ENCODE results near the gene SLMAP.
A peak's percentile ranks its signal among the peaks of the same experiment; 100 is the strongest.

SLMAP gene, protein sequence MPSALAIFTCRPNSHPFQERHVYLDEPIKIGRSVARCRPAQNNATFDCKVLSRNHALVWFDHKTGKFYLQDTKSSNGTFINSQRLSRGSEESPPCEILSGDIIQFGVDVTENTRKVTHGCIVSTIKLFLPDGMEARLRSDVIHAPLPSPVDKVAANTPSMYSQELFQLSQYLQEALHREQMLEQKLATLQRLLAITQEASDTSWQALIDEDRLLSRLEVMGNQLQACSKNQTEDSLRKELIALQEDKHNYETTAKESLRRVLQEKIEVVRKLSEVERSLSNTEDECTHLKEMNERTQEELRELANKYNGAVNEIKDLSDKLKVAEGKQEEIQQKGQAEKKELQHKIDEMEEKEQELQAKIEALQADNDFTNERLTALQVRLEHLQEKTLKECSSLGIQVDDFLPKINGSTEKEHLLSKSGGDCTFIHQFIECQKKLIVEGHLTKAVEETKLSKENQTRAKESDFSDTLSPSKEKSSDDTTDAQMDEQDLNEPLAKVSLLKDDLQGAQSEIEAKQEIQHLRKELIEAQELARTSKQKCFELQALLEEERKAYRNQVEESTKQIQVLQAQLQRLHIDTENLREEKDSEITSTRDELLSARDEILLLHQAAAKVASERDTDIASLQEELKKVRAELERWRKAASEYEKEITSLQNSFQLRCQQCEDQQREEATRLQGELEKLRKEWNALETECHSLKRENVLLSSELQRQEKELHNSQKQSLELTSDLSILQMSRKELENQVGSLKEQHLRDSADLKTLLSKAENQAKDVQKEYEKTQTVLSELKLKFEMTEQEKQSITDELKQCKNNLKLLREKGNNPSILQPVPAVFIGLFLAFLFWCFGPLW

DNA sequence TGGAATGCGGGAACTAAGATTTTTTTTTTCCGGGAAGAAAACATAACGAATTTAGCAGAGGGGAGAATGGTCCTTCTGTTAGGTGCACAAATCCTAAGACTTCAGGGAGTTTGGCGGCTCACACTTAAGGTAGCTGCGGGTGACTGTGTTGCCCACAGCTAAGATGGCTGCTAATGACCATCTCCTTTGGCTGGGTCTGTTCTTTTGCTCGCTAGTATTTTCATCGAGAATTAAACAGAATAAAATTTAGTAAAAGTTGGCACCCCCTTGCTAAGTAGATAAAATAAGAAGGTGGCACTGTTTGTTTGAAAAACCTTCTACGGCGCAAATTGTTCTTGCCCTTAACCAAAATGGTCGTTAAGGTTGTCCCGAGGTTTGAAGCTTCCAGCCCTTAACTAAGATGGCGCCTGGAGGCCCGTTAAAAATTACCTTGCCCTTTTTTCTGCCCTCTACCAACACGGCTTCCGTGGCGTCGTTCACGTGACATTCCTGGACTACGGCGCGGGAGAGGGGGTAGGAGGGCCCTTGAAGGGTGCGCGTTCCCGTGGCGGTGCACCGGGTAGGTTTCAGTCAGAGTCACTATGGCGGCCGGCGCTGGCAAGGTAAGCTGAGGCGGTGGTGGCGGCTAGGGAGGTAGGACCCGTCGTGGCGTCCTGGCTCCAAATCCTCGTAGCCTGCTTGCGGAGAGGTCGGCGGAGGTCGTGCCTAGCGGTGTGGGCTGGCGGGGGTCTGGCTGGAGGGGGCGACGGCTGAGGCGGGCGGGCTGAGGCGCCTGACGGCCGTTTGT is at the start of gene SLMAP:
SLMAP (plus strand) TSS at position 569 of the 787 bp plus-strand sequence. CDS start 1,343 bp downstream, outside the sequence.
- no peaks in the 10 kb centered on the region for H3K9me3 Mint-ChIP-seq (ENCODE audit: low read depth)
- H3K36me3 Mint-ChIP-seq = peaks cover 7% of the 10 kb centered on the region
- H3K27me3 Mint-ChIP-seq = no peaks in the 10 kb centered on the region
- peak within 1 kb of the TSS; percentile 97 for H3K27ac Mint-ChIP-seq
- peak within 1 kb of the TSS; percentile 97 for H3K4me3 Mint-ChIP-seq
- H3K4me1 Mint-ChIP-seq (ENCODE audit: low read depth) = peaks cover 46% of the 10 kb centered on the region

DNA sequence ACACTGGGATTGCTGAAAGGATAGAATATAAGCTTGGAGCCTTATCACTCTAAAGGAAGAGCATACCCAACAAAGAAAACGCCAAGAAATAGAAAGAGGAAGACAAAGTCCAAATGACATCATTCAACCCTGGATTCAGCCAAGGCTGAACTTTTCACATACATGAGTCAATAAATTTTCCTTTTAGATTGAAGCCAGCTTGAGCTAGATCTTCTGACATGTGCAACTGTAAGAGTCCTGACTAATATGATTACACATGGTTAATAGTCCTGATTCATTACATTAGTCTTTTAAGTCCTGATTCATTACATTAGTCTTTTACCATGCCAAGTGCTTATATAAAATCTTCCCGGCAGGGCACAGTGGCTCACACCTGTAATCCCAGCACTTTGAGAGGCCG is 49.6 kb upstream of the SLMAP start:
- Mint-ChIP-seq H3K27me3 (peaks cover 1% of the 10 kb centered on the region), H3K36me3 (no peaks in the 10 kb centered on the region), H3K9me3 (ENCODE audit: low read depth) (no peaks in the 10 kb centered on the region), H3K4me1 (ENCODE audit: low read depth) (no peaks in the 10 kb centered on the region), H3K27ac (no peak overlapping the region), H3K4me3 (no peak overlapping the region)

DNA sequence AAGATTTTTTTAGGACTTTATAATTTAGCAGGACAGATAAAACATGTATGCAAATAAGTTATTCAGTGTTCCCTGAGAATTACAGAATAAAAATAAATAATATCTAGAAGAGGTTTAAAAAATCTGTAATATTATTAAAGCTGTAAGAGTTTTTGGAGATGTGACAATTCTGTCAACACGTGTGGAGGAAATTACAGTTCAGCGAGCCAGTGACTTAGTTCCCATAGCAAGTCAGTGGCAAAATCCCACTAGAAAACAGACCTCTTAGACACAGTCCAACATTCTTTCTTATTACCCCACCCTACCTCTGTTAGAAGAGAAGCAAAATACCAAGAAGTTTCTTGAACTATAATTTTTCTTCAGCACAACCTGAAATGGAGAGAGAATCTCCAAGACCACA is 47.1 kb upstream of the SLMAP start:
- Mint-ChIP-seq H3K4me3 (no peak overlapping the region), H3K27me3 (peaks cover 1% of the 10 kb centered on the region), H3K4me1 (ENCODE audit: low read depth) (no peaks in the 10 kb centered on the region), H3K27ac (no peak overlapping the region), H3K36me3 (no peaks in the 10 kb centered on the region), H3K9me3 (ENCODE audit: low read depth) (no peaks in the 10 kb centered on the region)

DNA sequence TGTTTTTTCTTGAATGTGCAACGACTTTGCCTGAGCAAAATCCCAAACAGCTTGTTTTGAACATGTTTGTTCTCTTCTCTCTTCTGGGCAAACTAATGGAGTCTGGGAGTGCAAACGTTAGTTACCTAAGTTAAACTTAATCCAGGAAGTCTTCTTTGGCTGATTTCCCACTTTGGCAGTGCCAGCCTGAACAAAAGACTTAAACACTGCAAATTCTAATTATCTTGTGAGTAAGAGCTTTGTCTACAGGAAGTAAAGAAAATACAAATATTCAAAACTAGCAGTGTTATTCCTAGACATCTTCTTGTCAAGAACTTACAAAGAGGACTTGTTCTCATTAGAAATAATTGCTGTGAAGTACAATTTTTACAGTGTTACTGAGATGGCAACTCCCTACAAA is 46.5 kb upstream of the SLMAP start:
- no peaks in the 10 kb centered on the region for H3K9me3 Mint-ChIP-seq (ENCODE audit: low read depth)

DNA sequence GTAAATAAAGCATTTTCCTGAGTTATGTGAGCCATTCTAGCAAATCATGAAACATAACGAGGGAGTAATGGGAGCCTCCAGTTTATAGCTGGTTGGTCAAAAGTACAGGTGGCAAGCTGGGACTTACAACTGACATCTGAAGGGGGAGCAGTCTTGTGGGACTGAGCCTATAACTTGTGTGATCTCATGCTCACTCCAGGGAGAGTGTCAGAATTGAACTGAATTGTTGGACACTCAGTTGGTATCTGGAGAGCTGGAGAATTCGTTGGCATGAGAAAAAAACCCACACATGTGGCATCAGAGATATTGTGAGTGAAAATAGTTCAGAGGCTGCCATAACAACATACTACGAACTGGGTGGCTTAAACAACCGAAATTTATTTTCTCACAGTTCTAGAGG is 40.4 kb upstream of the SLMAP start:
- Mint-ChIP-seq H3K36me3 (no peaks in the 10 kb centered on the region), H3K4me1 (ENCODE audit: low read depth) (no peaks in the 10 kb centered on the region), H3K27me3 (peaks cover under 1% of the 10 kb centered on the region), H3K4me3 (no peak overlapping the region), H3K27ac (no peak overlapping the region), H3K9me3 (ENCODE audit: low read depth) (no peaks in the 10 kb centered on the region)

More for the DNA sequence above, 46.5 kb upstream of the SLMAP start:
- H3K27ac Mint-ChIP-seq = no peak overlapping the region
- H3K4me3 Mint-ChIP-seq = no peak overlapping the region
- H3K4me1 Mint-ChIP-seq (ENCODE audit: low read depth) = no peaks in the 10 kb centered on the region
- H3K36me3 Mint-ChIP-seq = no peaks in the 10 kb centered on the region
- peaks cover 1% of the 10 kb centered on the region for H3K27me3 Mint-ChIP-seq

DNA sequence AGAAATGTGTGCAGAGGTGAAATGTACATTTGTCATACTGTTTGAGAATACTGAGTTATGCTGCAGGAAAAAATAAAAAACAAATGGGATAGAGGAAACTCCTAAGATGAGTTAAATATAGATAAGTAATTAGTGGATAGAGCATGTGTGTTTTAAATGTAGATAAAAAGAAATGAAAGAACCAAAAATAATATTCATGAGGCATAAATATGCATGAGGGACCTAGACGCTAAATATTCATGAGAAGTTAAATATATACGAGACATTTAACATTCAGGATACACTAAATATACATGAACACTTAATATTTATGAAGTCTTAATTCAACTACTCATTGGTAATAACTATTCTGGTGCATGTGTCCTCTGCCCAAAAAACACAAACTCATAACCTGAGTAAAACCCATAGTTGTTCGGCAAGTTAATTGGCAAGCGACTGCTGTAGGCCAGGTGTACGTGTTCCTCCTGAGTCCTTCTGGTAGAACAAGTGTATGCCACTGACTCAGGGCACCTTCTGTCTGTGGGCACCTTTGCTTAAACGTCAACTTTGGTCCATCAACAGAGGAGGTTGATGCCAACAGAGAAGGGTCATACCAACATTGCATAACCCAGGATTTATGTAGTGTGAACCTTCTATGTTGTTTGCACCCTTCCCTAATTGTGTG is 38.8 kb upstream of the SLMAP start:
- no peaks in the 10 kb centered on the region for H3K36me3 Mint-ChIP-seq
- no peaks in the 10 kb centered on the region for H3K4me1 Mint-ChIP-seq (ENCODE audit: low read depth)
- H3K4me3 Mint-ChIP-seq = no peak overlapping the region
- no peaks in the 10 kb centered on the region for H3K27me3 Mint-ChIP-seq
- H3K9me3 Mint-ChIP-seq (ENCODE audit: low read depth) = no peaks in the 10 kb centered on the region
- no peak overlapping the region for H3K27ac Mint-ChIP-seq

DNA sequence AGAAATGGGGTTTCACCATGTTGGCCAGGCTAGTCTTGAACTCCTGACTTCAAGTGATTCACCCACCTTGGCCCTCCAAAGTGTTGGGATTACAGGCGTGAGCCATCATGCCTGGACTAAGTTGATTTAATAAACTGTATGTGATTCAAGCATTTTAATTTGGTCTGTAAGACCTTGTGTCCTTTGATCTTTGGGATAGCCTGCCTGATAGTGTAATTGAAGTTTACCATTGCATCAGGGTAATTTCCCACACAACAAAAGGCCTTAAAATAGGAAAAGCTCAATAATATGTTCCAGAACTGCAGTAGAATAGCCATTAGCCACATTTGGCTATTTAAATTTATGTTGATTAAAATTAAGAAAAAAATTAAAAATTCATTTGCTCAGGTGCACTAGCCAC is 38.0 kb upstream of the SLMAP start:
- Mint-ChIP-seq H3K4me3 (no peak overlapping the region), H3K36me3 (no peaks in the 10 kb centered on the region), H3K27me3 (no peaks in the 10 kb centered on the region), H3K4me1 (ENCODE audit: low read depth) (no peaks in the 10 kb centered on the region), H3K27ac (no peak overlapping the region), H3K9me3 (ENCODE audit: low read depth) (no peaks in the 10 kb centered on the region)

DNA sequence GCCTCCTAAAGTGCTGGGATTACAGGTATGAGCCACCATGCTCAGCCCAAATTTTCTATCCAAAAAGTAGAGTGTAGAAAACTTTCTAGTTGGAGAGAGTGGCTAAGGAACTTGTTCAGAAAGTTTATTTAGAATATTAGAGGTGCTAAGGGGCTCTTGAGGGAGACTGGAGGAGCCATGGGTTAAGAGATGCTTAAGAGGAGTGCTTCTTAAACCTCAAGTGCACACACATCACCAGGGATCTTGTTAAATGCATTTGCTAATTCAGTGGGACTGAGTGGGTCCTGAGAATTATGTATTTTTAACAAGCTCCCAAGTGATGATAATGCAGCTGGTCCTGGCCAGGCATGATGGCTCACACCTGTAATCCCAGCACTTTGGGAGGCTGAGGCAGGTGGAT is 29.7 kb upstream of the SLMAP start:
- Mint-ChIP-seq H3K4me1 (ENCODE audit: low read depth) (no peaks in the 10 kb centered on the region), H3K27ac (no peak overlapping the region), H3K27me3 (no peaks in the 10 kb centered on the region), H3K9me3 (ENCODE audit: low read depth) (no peaks in the 10 kb centered on the region), H3K36me3 (no peaks in the 10 kb centered on the region), H3K4me3 (no peak overlapping the region)

DNA sequence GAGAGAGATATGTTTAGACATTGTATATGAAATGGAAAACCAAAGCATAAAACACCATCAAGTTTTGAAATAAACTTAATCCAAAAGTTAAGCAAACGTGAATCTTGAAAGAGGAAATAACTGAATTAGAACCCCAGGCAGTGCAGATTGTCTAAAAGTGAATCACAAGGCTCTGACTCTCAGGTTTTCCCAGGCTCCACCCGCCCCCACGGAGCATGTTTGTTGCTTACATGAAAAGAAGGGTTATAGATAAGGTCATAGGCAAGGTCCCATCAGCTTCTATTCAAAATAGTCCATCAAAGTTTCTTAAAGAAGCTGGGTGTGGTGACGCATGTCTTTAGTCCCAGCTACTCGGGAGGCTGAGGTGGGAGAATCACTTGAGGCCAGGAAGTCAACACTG is 29.0 kb upstream of the SLMAP start:
- Mint-ChIP-seq H3K9me3 (ENCODE audit: low read depth) (no peaks in the 10 kb centered on the region), H3K4me3 (no peak overlapping the region), H3K4me1 (ENCODE audit: low read depth) (no peaks in the 10 kb centered on the region), H3K36me3 (no peaks in the 10 kb centered on the region), H3K27me3 (no peaks in the 10 kb centered on the region), H3K27ac (no peak overlapping the region)

DNA sequence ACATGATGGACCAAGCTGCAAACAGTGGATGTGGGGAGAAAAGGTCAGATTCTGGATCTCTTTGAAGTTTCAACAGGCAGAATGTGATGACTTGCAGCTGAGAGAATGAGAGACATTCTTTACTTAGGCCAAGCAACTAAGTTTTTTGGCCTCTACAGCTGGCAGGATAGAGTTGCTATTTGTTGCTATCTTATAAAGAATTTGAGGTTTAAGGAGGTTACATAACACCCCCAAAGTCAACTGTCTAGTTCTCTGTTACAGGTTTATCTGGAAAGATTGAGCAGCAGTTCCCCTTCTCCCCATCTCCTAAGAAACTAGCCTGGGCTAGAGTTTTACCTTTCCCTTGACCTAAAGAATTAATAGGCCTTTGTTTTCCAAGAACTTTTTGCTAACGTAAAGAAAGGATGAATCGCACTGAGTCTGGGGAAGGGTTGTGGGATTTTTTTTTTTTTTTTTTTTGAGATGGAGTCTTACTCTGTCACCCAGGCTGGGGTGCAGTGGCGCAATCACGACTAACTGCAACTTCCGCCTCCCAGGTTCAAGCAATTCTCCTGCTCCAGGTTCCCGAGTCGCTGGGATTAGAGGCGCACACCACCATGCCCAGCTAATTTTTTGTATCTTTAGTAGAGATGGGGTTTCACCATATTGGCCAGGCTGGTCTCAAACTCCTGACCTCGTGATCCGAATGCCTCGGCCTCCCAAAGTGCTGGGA is 26.6 kb upstream of the SLMAP start:
- no peaks in the 10 kb centered on the region for H3K27me3 Mint-ChIP-seq
- H3K36me3 Mint-ChIP-seq = no peaks in the 10 kb centered on the region
- H3K4me1 Mint-ChIP-seq (ENCODE audit: low read depth) = no peaks in the 10 kb centered on the region
- no peaks in the 10 kb centered on the region for H3K9me3 Mint-ChIP-seq (ENCODE audit: low read depth)
- no peak overlapping the region for H3K4me3 Mint-ChIP-seq
- no peak overlapping the region for H3K27ac Mint-ChIP-seq

DNA sequence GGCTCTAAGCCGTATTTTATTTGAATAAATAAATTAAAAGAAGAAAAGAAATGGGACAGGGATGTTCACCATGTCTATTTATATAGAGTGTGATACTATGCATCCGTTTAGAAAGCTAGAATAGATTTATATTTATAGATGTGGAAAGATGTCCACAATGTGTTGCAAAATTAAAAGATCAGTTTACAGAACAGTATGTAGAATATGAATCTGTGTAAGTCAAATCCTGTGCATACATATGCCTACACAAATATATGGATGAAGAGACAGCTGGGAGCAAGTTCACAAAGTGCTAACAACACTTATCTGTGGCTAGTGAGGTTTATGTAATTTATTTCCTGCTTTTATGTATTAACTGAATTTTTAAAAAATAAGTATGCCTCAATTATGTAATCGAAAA is 25.4 kb upstream of the SLMAP start:
- H3K27ac Mint-ChIP-seq = no peak overlapping the region
- no peaks in the 10 kb centered on the region for H3K4me1 Mint-ChIP-seq (ENCODE audit: low read depth)
- no peaks in the 10 kb centered on the region for H3K27me3 Mint-ChIP-seq
- no peaks in the 10 kb centered on the region for H3K36me3 Mint-ChIP-seq
- H3K4me3 Mint-ChIP-seq = no peak overlapping the region
- no peaks in the 10 kb centered on the region for H3K9me3 Mint-ChIP-seq (ENCODE audit: low read depth)

DNA sequence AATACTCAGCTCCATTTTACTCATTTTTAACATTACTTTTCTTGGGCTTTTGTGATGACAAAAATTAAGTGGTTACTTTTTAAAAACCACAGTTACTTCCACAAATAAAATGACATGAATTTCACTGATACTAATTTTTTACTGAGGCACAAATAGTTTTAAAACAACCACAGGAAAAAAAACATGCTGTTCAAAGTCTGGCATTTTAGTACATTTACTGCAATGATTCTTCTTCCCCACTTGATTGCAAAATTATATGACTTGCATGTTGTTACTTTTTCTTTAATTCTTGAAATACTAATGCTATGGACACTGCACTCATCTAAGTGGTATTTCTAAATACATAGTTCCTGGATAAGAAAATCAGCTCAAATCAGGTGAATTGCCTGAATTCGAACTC is 24.8 kb upstream of the SLMAP start:
- Mint-ChIP-seq H3K27ac (no peak overlapping the region), H3K4me3 (no peak overlapping the region), H3K27me3 (no peaks in the 10 kb centered on the region), H3K36me3 (no peaks in the 10 kb centered on the region), H3K4me1 (ENCODE audit: low read depth) (no peaks in the 10 kb centered on the region), H3K9me3 (ENCODE audit: low read depth) (no peaks in the 10 kb centered on the region)

DNA sequence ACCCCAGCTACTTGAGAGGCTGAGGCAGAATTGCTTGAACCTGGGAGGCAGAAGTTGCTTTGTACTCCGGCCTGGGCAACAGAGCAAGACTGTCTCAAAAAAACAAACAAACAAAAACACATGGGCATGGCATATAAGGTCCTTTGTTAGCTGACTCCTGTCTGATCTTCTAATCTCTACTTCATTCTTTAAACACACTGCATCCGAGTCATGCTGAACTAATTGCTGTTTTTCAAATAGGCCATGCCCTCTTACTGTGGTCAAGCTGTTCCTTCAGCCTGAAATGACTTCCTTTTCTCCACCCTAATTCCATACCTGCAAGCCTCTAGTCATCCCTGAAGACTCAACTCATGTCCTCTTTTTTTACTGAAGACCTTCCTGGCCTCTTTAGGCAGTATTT is 22.3 kb upstream of the SLMAP start:
- no peak overlapping the region for H3K27ac Mint-ChIP-seq
- H3K4me3 Mint-ChIP-seq = no peak overlapping the region
- no peaks in the 10 kb centered on the region for H3K36me3 Mint-ChIP-seq
- H3K4me1 Mint-ChIP-seq (ENCODE audit: low read depth) = no peaks in the 10 kb centered on the region
- no peaks in the 10 kb centered on the region for H3K27me3 Mint-ChIP-seq
- no peaks in the 10 kb centered on the region for H3K9me3 Mint-ChIP-seq (ENCODE audit: low read depth)

DNA sequence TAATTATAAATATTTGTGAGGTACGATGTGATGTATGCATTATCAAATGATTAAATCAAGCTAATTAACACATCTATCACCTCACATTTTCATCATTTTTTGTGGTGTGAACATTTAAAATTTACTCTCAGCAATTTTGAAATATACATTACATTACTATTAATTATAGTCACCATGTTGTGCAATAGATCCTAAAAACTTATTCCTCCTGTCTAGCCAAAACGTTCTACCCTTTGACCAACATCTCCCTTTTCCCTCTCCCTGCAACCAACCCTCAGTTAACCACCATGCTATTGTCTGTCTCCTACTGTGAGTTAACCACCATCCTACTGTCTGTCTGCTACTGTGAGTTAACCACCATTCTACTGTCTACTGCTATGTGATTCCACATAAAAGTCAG is 20.7 kb upstream of the SLMAP start:
- no peak overlapping the region for H3K27ac Mint-ChIP-seq
- no peak overlapping the region for H3K4me3 Mint-ChIP-seq
- H3K9me3 Mint-ChIP-seq (ENCODE audit: low read depth) = no peaks in the 10 kb centered on the region
- H3K4me1 Mint-ChIP-seq (ENCODE audit: low read depth) = no peaks in the 10 kb centered on the region
- no peaks in the 10 kb centered on the region for H3K27me3 Mint-ChIP-seq
- no peaks in the 10 kb centered on the region for H3K36me3 Mint-ChIP-seq
